HepG2 (cell line): ENCODE measurements around the gene C14orf180. TPM values are rescaled to one million over a fixed set of nuclear protein-coding genes. Genes with fewer than 3 reads are reported as not detected.

Experiments used
- AKAP8 ChIP-seq: sonication (generic); formaldehyde crosslinking; IDR thresholded peaks from 2 replicates; pipeline ENCODE4 v1.5.1; 2020; ENCODE audit warnings: mild to moderate bottlenecking, missing genetic modification reagents
- ATF5 ChIP-seq: sonication (generic); formaldehyde crosslinking; IDR thresholded peaks from 2 replicates; pipeline ENCODE4 v1.4.0; 2020; ENCODE audit warnings: mild to moderate bottlenecking, low read depth, missing genetic modification reagents
- HDAC6 ChIP-seq: fragments of 200-600 bp; sonication (generic); IDR thresholded peaks from 2 replicates; pipeline ENCODE4 v1.7.0; 2017; ENCODE audit warnings: mild to moderate bottlenecking, antibody characterized with exemption, low read length, low read depth
- HMG20B ChIP-seq: conservative IDR thresholded peaks from 2 replicates; pipeline ENCODE4 v1.6.1; 2016; ENCODE audit warnings: missing genetic modification reagents, missing compliant biosample characterization
- MTA3 ChIP-seq: sonication (generic); formaldehyde crosslinking; IDR thresholded peaks from 2 replicates; pipeline ENCODE4 v1.4.0; 2020; ENCODE audit warnings: missing genetic modification reagents
- NCOR1 ChIP-seq: fragments of 200-600 bp; sonication (generic); IDR thresholded peaks from 2 replicates; pipeline ENCODE4 v1.7.0; 2017; ENCODE audit warnings: antibody characterized with exemption, low read length, borderline replicate concordance
- PHF20 ChIP-seq: sonication (generic); formaldehyde crosslinking; IDR thresholded peaks from 2 replicates; pipeline ENCODE4 v1.5.0; 2020; ENCODE audit warnings: mild to moderate bottlenecking, missing genetic modification reagents
- REST ChIP-seq, 2 experiments: IDR thresholded peaks; 2 replicates each; pipeline ENCODE4 v1.6.1; 2011 to 2012; ENCODE audit warnings: low read length in 2 of 2, borderline replicate concordance in 1 of 2, low read depth in 1 of 2, mild to moderate bottlenecking in 1 of 2, moderate library complexity in 1 of 2
- SOX6 ChIP-seq, 2 experiments: fragments of 450-650 bp in 1 of 2; sonication (generic) in 1 of 2; formaldehyde crosslinking in 1 of 2; IDR thresholded peaks; 2 replicates each; pipeline versions ENCODE4 v1.4.0 to v1.6.1; 2017 to 2020; ENCODE audit warnings: antibody characterized with exemption in 1 of 2, mild to moderate bottlenecking in 1 of 2, missing genetic modification reagents in 1 of 2
- ZNF124 ChIP-seq: sonication (generic); formaldehyde crosslinking; IDR thresholded peaks from 2 replicates; pipeline ENCODE4 v1.4.0; 2020; ENCODE audit warnings: missing genetic modification reagents
- ZNF230 ChIP-seq: sonication (generic); formaldehyde crosslinking; IDR thresholded peaks from 2 replicates; pipeline ENCODE4 v1.4.0; 2020; ENCODE audit warnings: mild to moderate bottlenecking, missing genetic modification reagents
- ZNF260 ChIP-seq: sonication (generic); formaldehyde crosslinking; IDR thresholded peaks from 2 replicates; pipeline ENCODE4 v1.4.0; 2020; ENCODE audit warnings: missing genetic modification reagents, low read depth, mild to moderate bottlenecking, borderline replicate concordance
- ZNF274 ChIP-seq: sonication (generic); formaldehyde crosslinking; IDR thresholded peaks from 2 replicates; pipeline ENCODE4 v1.5.1; 2020; ENCODE audit warnings: mild to moderate bottlenecking, missing genetic modification reagents
- ZNF441 ChIP-seq: sonication (generic); formaldehyde crosslinking; IDR thresholded peaks from 2 replicates; pipeline ENCODE4 v1.7.0; 2021; ENCODE audit warnings: missing genetic modification reagents, borderline replicate concordance
- ZNF510 ChIP-seq: sonication (generic); formaldehyde crosslinking; IDR thresholded peaks from 2 replicates; pipeline ENCODE4 v1.4.0; 2020; ENCODE audit warnings: low read depth, mild to moderate bottlenecking, missing genetic modification reagents
- ZNF660 ChIP-seq: sonication (generic); formaldehyde crosslinking; IDR thresholded peaks from 2 replicates; pipeline ENCODE4 v1.5.1; 2020; ENCODE audit warnings: mild to moderate bottlenecking, low read depth, missing genetic modification reagents, borderline replicate concordance
- ZNF766 ChIP-seq: sonication (generic); formaldehyde crosslinking; IDR thresholded peaks from 2 replicates; pipeline ENCODE4 v1.5.0; 2020; ENCODE audit warnings: missing genetic modification reagents, borderline replicate concordance
- ZNF772 ChIP-seq: sonication (generic); formaldehyde crosslinking; IDR thresholded peaks from 2 replicates; pipeline ENCODE4 v1.5.0; 2020; ENCODE audit warnings: mild to moderate bottlenecking, missing genetic modification reagents
- ZNF883 ChIP-seq: sonication (generic); formaldehyde crosslinking; IDR thresholded peaks from 2 replicates; pipeline ENCODE4 v1.5.1; 2020; ENCODE audit warnings: mild to moderate bottlenecking, missing genetic modification reagents; ENCODE audit errors: not compliant biosample characterization
- ZSCAN31 ChIP-seq: sonication (generic); formaldehyde crosslinking; IDR thresholded peaks from 2 replicates; pipeline ENCODE4 v1.5.0; 2020; ENCODE audit warnings: low read depth, mild to moderate bottlenecking, missing genetic modification reagents
- polyA plus RNA-seq, 8 experiments: library from polyadenylated mRNA; depleted of rRNA in 3 of 8; stranded (reverse) in 7 of 8; unstranded in 1 of 8; fragments of >200 nt; fragmentation: Illumina TruSeq in 4 of 8; extraction: Trizol in 4 of 8; gene quantifications; 2 replicates each; pipeline versions ENCODE4 v1.2.1 to v1.2.3, GENCODE V29; 2011 to 2016; ENCODE audit warnings: low read depth in 4 of 8, missing spikeins in 1 of 8, mixed read lengths in 1 of 8; ENCODE audit not compliant: insufficient read depth in 1 of 8
- total RNA-seq, 5 experiments: library from RNA; depleted of rRNA; stranded (reverse); fragments of >200 nt; fragmentation: Illumina TruSeq; extraction: Trizol; gene quantifications; 2 replicates each; pipeline ENCODE4 v1.2.3, GENCODE V29; 2016; ENCODE audit warnings: low read depth in 1 of 5
- TF ChIP-seq, protein P1 (sequence below): sonication (generic); formaldehyde crosslinking; IDR thresholded peaks from 2 replicates; pipeline ENCODE4 v1.5.1; 2020; ENCODE audit warnings: missing genetic modification reagents, mild to moderate bottlenecking, borderline replicate concordance
- TF ChIP-seq, protein P2 (sequence below): sonication (generic); formaldehyde crosslinking; conservative IDR thresholded peaks from 2 replicates; pipeline ENCODE4 v1.4.0; 2020; ENCODE audit warnings: missing genetic modification reagents

Gene C14orf180
- total and polyA plus RNA-seq, 2 of the 13 experiments (the other 11 are each of a cell fraction or from before 2014, with no cell fraction given) = not detected

- TF ChIP-seq ATF5 (CRISPR knock-in tag) = no peak
- no peak for TF ChIP-seq ZNF510 (CRISPR knock-in tag)
- TF ChIP-seq ZNF441 (CRISPR knock-in tag) = peak; percentile 73; the same call in 1 of the 2 replicates
- no peak for TF ChIP-seq ZSCAN31 (CRISPR knock-in tag)
- no peak for TF ChIP-seq MTA3 (CRISPR knock-in tag)
- no peak for TF ChIP-seq ZNF660 (CRISPR knock-in tag)
- TF ChIP-seq ZNF260 (CRISPR knock-in tag) = no peak
- TF ChIP-seq ZNF124 (CRISPR knock-in tag) = no peak
- TF ChIP-seq NCOR1 = no peak
- no peak for TF ChIP-seq HMG20B (CRISPR knock-in tag)
- TF ChIP-seq, protein P1, sequence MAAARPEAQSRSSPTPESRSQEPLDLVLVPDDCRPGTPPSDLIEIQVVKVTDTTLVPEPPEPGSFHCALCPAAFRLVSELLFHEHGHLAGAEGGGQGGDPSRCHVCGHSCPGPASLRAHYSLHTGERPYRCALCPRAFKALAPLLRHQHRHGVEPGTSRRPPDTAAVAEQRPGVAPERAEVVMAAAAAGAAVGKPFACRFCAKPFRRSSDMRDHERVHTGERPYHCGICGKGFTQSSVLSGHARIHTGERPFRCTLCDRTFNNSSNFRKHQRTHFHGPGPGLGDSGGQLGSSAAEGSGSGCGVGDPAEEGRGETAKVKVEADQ = 0 out of 2 replicates have a peak, but pooled peaks have one; percentile 31
- peak; percentile 63; the same call in 1 of the 2 replicates for TF ChIP-seq ZNF772
- peak; percentile 95 for TF ChIP-seq REST (IDR thresholded peaks at IDR 0.05; ENCODE audit: borderline replicate concordance in 1 of 2, low read depth in 1 of 2, low read length in 2 of 2)
- no peak for TF ChIP-seq SOX6 (IDR thresholded peaks at IDR 0.05)
- no peak for TF ChIP-seq SOX6 (CRISPR knock-in tag; IDR thresholded peaks at IDR 0.05)
- no peak for TF ChIP-seq PHF20 (CRISPR knock-in tag)
- TF ChIP-seq ZNF274 (CRISPR knock-in tag) = 0 out of 2 replicates have a peak, but pooled peaks have one; percentile 61
- peak; percentile 69 for TF ChIP-seq ZNF883 (CRISPR knock-in tag)
- TF ChIP-seq, protein P2, sequence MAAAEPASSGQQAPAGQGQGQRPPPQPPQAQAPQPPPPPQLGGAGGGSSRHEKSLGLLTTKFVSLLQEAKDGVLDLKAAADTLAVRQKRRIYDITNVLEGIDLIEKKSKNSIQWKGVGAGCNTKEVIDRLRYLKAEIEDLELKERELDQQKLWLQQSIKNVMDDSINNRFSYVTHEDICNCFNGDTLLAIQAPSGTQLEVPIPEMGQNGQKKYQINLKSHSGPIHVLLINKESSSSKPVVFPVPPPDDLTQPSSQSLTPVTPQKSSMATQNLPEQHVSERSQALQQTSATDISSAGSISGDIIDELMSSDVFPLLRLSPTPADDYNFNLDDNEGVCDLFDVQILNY (CRISPR knock-in tag) = peak; percentile 87
- no peak for TF ChIP-seq HDAC6
- TF ChIP-seq ZNF766 = peak; percentile 58; the same call in 1 of the 2 replicates
- no peak for TF ChIP-seq AKAP8 (CRISPR knock-in tag)
- no peak for TF ChIP-seq ZNF230 (CRISPR knock-in tag)
These were observed 25.2 kb downstream of the C14orf180 start, which contains the start of gene TMEM179 (continued) for GRCh38 chr14:104604458-104605449.
